Activated effector memory CD4-positive, alpha-beta T cell treated with anti-CD3 and anti-CD28 coated beads, Interleukin-2, amount 50 U/mL, for 16 hours (primary cell): ENCODE results near the gene STAP2.

Source experiments
- DNase-seq: peaks from one replicate; pipeline ENCODE4 v3.0.0-alpha.2; 2020

The STAP2 gene, protein sequence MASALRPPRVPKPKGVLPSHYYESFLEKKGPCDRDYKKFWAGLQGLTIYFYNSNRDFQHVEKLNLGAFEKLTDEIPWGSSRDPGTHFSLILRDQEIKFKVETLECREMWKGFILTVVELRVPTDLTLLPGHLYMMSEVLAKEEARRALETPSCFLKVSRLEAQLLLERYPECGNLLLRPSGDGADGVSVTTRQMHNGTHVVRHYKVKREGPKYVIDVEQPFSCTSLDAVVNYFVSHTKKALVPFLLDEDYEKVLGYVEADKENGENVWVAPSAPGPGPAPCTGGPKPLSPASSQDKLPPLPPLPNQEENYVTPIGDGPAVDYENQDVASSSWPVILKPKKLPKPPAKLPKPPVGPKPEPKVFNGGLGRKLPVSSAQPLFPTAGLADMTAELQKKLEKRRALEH

DNA sequence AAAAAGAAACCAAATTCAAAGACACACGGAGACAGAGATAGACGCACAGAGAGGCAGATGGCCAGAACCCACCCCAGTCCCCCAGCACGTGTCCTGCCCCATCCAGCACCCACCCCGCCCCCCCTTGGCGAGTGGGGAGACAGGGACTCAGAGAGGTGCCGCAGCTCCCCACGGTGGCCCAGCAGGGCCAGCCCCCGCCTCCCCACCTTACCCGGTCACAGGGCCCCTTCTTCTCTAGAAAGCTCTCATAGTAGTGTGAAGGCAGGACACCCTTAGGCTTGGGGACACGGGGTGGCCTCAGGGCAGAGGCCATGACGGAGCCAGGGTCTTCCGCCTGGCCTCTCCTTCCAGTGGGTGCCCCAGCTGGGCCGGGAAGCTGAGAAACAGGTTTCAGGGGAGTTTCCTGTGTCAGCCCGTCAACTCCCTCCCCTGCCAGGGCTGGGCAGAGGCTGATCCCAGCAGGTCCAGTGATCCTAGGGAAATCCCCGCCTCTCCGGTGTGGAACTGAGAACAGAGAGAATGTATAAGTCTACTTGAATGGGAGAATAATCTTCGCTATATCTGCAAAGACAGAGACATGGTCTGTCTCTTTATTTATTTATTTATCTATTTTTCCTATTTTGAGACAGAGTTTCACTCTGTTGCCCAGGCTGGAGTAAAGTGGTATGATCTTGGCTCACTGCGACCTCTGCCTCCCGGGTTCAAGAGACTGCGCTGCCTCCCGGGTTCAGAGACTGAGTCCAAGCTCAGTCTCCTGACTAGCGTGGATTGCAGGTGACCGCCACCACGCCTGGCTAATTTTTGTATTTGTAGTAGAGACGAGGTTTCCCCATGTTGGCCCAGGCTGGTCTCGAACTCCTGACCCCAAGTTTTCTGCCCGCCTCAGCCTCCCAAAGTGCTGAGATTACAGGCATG is at the start of gene STAP2:
TSS of gene STAP2 (minus strand) at position 387 of the 915 bp plus-strand sequence. CDS start at position 313, 74 bp downstream.
- DNase-seq = no peak

DNA sequence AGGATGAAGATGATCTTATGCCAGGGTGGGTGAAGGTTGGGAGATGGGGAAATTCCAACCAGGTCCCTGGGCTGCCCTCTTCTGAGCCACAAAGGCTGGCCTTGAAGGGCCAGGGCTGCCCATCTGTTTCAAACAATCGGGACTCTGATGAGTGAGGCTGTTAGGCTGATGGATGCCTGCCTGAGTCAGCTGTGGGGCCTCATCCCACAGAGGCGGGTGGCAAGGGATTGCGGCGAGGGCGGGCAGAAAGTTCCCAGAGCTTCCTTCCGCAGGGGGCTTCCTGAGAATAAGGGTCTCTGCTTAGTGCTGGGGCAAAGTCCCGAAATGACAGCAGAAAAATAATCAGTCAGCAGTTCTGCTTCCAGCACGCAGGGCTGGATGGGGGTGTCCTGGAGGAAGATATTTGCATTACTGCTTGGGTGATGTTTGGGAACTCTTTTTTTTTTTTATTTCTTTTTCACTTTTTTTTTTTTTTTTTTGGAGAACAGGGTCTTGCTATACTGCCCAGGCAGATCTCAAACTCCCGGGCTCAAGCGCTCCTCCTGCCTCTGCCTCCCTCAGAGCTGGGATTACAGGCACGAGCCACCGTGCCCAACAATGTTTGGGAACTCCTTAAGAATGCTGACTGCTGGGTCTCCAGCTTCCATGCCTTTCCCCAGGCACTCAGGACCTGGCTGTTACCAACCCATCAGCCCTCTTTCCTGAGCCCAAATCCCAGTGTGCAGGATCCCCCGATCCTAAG is 47.6 kb upstream of the STAP2 start:
- no peak for DNase-seq

DNA sequence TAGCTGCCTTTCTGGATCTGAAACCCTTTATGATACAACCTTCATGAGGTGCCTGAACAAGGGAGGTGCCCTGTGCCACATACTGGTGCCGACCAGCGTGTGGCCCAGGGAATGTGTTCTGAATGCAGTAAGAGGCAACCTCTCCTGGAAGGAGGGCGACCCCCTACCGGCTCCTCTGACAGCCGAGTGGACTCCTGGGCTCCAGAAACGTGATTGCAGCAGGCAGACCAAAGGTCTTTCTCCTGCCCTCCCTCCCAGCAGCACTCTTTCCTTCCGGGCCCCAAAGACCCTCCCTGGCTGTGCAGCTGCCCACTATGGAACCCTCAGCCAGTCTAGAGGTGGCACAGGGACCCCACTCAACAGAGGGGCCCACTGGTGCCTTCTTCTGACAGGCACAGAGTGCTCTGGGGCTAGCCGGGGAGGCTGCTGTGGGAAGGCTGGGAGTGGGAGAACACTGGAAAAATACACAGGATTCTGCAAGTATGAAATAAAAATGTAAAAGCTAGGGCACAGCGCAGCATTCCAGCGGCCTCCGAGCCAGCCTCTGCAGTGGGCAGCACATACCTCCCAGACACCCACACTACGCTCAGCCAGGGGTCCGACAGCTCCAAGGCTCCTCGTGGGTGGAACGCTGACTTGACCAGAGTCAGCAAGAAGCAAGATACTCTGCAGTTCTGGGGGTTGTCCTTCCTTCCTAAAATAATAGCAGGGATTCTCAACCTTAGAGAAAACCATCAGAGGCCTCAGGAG is 46.8 kb upstream of the STAP2 start:
- no peak for DNase-seq

DNA sequence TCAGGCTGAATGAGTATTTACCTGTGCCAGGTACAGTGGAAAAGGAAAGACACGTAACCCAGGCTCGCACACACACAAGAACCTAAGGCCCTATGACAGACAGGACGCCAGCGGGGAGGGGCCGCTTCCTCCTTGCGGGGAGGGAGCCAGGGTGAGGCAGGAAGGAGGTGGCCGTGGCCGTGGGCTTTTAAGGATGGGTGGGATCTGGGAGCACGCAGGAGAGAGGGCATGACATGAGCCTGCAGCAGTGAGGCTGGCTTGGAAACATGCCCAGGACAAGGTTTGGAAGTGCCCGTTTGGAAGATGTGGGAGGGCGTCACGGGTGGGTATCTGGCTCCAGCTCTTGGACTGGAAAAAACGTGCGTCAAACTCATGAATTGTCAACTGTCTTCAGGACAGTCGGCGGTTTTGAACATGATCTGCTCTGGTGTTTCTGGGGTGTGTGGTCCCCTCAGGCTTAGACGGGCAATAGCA is 41.7 kb upstream of the STAP2 start:
- DNase-seq = peak; percentile 85

DNA sequence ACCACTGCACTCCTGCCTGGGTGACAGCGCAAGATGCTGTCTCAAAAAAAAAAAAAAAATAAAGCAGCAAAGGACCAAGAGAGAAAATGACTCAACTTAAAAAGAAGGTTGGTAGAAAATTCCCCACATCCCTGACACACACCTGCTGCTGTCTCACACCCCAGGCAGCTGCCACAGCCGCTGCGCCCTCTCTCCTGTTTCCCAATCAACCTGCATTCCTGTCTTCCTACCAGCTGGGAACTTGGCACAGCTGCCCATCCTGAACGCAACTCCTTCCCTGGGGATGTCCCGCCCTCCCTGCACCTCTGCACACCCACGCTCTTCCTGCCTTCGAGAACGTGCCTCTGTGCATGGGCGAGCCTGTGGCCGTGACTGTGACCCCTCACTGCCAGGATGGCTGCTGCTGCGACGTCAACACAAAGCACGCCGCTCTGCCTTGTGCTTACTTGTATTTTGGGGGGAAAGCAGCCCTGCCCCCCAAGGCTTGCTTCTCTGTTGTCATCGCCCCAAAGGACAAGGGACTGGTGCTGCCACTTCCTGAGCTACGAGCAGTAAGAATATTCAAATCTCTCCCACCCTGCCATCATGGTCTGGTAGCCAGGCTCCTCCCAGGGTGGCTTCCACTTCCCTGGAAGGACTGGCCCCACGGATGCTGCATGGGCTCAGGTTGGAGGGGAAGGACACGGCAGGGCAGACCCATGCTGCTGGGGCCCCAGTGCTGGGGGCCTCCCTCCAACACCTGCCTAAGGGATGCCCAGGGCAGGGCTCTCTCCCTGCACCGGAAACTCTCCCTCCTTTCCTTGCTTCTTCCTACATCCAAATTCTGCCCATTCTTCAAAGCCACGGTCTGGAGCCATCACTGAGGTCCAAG is 41.0 kb upstream of the STAP2 start:
- peak; percentile 75 for DNase-seq

DNA sequence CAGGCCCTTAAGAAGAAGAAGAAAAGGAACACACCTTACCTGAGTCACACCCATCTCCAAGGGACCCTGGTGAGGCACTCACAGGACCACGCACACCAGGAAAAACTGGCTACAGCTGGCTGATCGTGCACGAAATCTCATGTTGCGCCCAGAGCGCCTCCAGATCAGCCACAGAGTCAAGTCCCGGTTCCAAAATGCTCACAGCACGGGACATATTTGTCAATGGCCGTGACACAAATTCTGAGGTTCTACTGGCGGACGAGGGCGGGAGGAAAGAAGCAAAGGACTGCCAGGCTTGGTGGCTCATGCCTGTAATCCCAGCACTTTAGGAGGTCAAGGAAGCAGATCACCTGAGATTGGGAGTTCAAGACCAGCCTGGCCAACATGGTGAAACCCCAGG is 40.3 kb upstream of the STAP2 start:
- DNase-seq = no peak

DNA sequence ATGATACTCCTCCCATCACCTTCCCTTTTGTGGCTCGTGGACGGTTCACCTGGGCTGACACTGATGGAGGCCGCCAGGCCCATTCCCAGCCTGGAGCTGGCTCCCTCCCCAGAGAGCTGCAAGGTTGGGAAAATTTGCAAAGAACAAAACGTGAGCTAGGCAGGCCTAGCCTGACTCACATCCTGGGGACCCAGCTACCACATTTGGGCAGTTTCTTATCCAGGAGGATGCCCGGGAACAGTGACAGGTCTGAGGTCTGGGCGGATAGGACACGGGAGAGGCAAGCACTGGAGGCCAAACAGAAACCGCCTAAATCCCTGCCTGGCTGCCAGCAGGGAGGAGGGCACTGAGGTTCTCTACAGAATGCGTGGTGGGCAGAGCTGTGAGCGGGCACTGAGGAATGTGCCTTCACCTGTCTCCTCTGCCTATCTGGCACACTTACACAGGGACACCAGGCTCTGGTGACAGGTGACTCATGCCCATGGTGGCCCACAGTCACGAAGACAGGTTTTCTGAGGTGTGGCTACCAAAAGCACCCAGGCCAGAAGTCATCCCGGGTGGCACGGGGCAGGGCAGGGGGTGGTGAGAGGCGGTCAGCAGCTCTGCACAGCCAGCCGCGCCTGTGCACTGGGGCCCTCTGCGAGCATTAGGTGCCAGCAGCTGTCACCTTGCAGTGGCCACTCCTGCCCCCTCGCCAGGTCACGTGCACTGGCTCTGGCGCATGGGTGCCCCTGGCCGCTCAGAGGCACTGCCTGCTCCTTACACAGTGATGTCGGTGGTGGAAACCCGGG is 38.6 kb upstream of the STAP2 start:
- DNase-seq = no peak

DNA sequence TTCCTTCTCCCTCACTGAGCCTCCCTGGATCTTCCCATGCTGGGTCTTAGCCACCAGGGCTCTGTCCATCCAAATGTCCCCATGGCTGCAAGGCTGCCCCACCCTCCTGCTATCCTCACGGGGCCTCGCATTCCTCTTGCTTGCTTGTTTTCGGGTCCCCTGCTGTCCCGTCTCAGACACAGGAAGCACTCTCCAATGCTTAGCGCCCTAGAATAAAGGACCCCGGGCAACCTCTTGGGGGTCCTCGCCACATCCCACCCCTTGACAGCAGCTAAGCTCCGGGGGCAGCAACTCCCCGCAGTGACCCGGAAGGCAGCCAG is 38.0 kb upstream of the STAP2 start:
- DNase-seq = no peak

DNA sequence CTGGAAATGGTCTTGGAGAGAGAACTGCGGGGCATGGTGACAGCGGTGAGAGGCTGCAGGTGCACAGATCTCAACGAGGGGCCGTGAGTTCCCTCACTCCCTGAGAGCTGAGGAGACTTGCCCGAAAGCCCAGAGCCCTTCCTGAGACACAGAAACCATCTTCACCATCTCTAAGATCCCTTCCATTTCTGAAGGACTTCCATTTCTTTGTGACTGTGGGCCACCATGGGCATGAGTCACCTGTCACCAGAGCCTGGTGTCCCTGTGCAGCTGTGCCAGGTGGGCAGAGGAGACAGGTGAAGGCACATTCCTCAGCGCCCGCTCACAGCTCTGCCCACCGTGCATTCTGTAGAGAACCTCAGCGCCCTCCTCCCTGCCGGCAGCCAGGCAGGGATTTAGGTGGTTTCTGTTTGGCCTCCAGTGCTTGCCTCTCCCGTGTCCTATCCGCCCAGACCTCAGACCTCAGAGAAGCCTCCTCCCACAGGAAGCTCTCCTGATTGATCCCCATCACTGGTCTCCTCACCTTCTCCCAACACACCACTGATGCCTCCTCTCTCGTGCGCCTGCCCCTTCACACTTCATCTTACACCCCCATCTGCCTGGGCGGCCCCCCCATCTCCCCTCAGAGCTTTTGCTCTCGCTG is 37.5 kb upstream of the STAP2 start:
- DNase-seq = no peak

DNA sequence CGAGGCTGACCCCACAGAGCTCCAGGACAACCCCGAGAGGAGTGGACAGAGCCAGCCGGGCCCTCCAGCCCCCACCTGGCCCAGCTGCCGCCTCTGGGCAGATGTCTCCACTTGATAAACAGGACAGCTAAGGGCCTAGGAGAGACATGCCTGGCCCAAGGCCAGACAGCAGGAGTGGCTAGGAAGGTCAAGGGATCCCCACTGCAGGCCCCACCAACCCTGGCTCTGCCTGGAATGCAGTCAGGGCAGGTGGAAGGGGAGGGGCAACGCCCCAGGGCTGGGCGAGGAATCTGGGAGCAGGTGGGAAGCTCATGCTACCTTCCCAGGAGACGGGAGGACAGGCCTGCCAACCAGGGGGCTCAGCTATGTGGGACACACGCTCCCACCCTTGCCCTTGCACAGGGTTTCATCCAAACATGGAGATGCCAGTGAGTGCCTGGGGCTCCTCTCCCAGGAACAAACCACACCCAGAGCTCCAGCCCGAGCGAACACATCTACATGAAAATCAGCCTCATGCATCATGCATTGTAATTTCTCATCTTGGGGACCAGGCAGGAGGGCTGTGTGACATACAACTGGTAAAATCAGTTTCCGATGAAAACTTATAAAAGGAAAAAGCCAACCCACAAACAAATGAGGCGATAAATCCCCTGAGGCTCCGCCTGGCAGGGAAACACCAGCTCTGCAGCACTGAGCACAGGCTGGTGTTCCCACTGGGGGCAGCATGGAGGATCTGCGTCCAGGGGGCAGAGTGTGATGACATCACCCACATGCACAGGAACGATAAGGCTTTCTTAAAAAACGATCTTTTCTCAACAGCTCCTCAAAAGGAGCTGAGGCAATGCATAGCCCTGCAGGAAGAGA is 36.8 kb upstream of the STAP2 start:
- DNase-seq = no peak

DNA sequence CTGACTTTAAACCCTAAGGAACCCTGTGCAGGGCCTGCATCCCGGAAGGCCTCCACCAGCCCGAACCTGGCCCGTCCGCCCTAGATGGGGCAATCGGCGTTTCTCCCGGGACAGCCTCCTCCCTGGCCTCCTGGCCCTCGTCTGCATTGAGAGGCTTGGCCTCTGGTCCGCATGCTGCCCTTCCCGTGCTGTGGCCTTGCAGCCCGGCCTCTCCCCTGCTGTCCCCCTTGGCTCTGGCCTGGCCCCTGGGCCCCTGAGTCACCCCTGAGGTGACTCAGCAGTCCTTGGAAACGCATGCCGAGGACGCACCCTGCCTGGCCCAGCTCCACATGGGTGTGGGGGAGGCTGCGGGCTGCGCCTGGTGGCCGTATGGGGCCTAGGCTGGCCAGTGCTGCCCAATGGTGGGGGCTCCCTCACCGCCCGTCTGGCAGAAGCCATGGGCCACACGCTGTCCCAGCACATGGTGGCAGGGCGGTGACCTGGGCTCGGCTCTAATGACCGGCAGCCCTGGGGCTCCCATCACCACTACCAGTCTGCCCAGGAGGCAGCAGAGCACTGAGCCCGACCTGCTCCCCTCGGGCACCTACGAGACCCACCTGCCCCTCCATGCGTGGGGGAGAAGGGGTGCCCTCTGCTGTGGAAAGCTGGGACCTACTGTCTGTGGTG is 36.0 kb upstream of the STAP2 start:
- DNase-seq = no peak

DNA sequence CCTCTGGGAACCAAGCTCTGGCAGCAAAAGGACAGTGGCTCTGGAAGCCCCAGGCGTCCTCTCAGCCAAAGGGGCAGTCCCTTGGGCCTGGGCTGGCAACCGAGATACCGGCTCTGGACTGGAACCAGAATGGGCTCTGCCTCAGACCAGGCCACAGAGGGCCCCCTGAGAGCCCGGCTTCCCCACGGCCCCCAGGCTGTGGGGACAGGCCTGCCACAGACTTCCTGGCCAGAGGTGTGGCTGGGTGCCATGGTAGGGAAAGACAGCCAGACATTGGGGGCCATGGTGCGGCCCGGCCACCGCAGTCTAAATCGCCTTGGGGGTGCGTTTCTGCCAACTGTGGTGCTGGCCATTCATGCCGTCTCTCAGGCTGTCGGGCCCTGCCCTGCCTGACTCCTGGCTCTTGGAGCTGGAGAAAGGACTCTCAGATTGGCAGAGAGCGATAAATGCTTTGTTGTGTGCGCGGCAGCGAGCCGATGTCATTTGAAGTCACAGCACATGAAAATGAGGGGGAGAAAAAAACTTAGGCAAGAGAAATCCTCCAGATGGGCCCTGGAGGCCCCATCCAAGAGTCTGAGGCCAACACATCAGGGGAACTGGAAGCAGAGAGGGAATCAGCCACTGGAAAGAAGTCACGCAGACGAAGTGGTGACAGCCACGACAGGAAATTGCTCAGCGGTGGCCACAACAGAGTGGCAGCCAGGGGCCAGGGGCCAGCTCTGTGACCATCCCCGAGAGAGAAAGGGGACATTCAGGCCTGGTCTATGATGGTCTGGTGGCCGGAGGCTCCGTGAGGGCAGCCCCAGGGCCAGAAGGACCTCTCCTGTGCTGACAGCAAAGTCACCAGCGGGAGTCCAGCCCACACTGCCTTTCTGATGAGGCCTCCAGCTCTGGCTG is 35.2 kb upstream of the STAP2 start:
- no peak for DNase-seq

DNA sequence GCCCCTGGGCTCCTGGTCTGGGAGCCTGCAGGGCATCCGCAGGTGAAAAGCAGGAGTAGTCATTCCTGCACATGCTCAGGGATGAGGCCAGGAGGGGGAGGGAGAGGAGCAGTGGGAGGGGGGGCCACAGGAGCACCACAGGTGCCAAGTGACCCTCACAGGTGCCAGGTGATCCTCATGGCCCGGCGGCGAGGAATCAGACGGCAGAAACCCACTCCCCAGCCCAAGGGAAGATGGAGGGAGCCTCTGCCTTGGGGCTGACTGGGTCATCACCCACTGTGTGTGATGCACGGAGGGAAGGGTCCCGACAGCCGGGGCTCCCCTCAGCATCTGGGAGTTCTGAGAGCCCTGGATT is 34.4 kb upstream of the STAP2 start:
- DNase-seq = no peak

DNA sequence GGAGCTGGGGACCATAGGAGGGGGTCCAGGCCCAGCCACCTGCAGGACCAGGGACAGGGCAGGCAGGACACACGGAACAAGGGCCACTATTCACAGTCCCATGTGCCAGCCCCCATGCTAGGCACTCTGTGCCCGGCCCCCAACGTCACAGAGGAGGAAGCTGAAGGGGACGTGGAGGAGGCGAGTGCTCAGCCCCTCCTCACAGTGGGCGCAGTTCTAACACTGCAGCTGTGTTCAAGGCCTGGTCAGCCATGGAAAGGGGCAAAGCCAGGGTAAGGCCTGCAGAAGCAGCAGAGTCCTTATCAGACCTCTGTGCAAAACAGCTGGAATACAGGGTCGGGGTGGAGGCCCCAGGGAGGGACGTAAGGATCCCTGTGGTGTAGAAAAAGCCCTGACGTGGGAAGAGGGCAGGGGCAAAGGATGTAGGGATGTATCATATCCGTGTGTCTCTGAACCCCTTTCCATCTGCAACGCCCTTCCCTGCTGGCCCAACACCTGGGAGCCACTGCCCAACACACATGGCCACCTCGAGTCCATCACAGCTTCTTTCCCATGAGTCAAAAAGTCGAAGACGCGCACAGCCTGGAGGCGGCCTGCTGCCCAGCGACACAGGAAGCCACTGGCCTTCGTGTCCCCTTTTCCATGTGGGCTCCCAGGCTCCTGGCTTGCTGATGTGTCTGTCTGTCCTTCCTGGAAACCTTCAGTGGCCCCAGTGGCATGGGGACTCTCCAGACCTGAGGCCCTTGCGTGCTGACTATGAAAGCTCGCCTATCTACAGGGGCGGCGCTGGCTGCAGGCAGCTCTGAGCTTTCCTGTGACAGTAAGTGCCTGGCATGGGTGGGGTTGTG is 33.8 kb upstream of the STAP2 start:
- DNase-seq = no peak

DNA sequence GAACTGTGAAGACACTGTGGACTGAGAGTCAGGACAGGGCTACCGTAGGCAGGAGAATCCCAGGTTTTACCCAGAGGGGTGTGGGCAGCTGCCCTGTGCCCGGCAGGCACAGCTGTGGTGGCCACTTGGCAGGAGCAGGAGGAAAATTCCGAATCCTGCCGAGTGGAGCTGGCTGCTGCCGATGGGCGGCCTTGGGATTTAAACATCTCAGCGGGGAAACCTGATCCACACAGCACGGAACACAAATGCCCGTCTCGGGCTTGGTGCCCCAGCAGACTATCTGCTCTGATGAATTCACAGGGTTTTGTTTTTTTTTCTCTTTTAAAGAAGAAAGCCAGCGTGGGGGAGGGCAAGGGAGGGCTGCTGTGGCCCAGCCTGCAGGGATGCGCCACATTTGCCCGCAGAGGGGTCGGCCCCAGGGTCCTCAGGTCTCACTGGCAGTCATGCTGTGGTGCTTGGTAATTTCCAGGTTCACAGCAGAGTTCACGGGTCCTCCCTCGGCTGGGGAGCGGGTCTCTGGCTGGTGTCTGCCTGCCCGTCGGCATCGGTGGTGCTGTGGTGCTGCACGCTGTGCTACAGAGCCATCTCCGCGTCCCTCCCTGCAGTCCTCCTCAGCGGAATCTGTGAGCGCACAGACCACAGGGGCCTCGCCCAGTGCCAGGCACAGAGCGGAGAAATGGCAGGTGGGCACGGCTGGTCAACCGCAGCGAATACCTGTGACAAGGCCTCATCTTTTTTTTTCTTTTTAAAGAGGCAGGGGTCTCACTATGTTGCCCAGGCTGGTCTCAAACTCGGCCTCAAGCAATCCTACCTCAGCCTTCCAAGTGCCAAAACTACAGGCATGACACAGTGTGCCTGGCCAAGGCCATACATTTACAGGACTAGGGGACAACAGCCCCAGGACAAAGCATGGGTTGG is 32.9 kb upstream of the STAP2 start:
- DNase-seq = no peak
